Measurements from ENCODE around the gene NUBPL.

DNA sequence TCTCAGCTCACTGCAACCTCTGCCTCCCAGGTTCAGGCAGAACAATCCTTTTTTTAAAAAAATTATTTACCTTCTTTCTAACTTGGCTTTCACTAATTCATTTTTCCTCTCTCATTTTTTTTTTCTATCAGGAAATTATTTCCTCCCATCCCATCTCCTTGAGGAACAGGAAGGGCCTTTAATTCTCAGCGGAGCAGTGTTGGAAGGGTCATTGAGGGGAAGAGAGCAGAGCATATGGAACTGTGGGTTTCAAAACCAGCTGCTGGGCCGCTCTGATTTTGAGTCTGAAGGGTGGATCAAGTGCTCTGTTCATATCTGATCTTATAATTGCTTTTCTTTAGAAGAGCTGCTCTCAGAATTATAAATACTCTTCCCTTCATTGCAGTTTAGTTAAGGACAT lies 29.0 kb downstream of the NUBPL start:
- TF ChIP-seq, protein P1, sequence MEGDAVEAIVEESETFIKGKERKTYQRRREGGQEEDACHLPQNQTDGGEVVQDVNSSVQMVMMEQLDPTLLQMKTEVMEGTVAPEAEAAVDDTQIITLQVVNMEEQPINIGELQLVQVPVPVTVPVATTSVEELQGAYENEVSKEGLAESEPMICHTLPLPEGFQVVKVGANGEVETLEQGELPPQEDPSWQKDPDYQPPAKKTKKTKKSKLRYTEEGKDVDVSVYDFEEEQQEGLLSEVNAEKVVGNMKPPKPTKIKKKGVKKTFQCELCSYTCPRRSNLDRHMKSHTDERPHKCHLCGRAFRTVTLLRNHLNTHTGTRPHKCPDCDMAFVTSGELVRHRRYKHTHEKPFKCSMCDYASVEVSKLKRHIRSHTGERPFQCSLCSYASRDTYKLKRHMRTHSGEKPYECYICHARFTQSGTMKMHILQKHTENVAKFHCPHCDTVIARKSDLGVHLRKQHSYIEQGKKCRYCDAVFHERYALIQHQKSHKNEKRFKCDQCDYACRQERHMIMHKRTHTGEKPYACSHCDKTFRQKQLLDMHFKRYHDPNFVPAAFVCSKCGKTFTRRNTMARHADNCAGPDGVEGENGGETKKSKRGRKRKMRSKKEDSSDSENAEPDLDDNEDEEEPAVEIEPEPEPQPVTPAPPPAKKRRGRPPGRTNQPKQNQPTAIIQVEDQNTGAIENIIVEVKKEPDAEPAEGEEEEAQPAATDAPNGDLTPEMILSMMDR (IDR thresholded peaks at IDR 0.05), result no peak
- TF ChIP-seq POLR2AphosphoS5 (IDR thresholded peaks at IDR 0.05; ENCODE audit: low read depth, low read length) (no peak), TCF7L2 (IDR thresholded peaks at IDR 0.05; ENCODE audit: low read depth, low read length) (no peak), SIN3A (IDR thresholded peaks at IDR 0.05; ENCODE audit: borderline replicate concordance, insufficient read depth, low read depth, low read length) (no peak)
- TF ChIP-seq, protein P2, sequence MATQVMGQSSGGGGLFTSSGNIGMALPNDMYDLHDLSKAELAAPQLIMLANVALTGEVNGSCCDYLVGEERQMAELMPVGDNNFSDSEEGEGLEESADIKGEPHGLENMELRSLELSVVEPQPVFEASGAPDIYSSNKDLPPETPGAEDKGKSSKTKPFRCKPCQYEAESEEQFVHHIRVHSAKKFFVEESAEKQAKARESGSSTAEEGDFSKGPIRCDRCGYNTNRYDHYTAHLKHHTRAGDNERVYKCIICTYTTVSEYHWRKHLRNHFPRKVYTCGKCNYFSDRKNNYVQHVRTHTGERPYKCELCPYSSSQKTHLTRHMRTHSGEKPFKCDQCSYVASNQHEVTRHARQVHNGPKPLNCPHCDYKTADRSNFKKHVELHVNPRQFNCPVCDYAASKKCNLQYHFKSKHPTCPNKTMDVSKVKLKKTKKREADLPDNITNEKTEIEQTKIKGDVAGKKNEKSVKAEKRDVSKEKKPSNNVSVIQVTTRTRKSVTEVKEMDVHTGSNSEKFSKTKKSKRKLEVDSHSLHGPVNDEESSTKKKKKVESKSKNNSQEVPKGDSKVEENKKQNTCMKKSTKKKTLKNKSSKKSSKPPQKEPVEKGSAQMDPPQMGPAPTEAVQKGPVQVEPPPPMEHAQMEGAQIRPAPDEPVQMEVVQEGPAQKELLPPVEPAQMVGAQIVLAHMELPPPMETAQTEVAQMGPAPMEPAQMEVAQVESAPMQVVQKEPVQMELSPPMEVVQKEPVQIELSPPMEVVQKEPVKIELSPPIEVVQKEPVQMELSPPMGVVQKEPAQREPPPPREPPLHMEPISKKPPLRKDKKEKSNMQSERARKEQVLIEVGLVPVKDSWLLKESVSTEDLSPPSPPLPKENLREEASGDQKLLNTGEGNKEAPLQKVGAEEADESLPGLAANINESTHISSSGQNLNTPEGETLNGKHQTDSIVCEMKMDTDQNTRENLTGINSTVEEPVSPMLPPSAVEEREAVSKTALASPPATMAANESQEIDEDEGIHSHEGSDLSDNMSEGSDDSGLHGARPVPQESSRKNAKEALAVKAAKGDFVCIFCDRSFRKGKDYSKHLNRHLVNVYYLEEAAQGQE (IDR thresholded peaks at IDR 0.05; ENCODE audit: insufficient read depth in 1 of 2, low read depth in 2 of 2, low read length in 1 of 2), result no peak
